ENCODE measurements around the gene ACAA2.

The ACAA2 gene

DNA sequence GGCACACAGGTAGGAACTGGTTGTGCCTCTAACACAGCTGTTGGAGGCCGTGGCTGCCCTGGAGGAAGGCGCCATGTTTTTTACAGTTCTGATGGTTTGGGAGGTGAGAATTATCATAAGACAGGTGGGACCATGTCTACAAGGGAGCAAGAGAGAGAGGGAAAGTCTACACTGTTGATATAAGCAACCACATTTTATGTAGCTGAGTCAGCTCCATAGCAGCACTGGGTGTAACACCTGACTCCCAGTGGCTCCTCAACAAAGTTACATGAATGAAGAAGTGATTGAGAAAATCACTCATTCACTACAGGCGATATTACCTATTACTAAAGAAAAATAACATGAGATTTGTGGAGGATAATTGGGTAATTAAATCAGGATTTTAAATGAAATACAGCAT, 41.3 kb upstream of the ACAA2 start:
- Histone ChIP-seq H3K9ac (ENCODE audit: low read depth in 1 of 2, low read length in 2 of 2) (no peak overlapping the region), H3K4me3 (ENCODE audit: low read length in 2 of 2) (no peak overlapping the region), H3K36me3 (ENCODE audit: control insufficient read depth in 2 of 2, insufficient read depth in 2 of 2, low read length in 2 of 2) (peaks cover 2 to 25% of the 10 kb centered on the region in 2 donors), H3K27ac (ENCODE audit: low read depth in 2 of 2, low read length in 2 of 2) (no peak overlapping the region), H3K4me1 (ENCODE audit: control insufficient read depth in 2 of 2, insufficient read depth in 2 of 2, low read length in 2 of 2) (peaks cover 13 to 33% of the 10 kb centered on the region in 2 donors), H3K27me3 (ENCODE audit: control insufficient read depth in 2 of 2, insufficient read depth in 2 of 2, low read length in 2 of 2) (no peaks in the 10 kb centered on the region), H3K9me3 (ENCODE audit: control insufficient read depth in 2 of 2, low read length in 2 of 2) (no peaks in the 10 kb centered on the region)

DNA sequence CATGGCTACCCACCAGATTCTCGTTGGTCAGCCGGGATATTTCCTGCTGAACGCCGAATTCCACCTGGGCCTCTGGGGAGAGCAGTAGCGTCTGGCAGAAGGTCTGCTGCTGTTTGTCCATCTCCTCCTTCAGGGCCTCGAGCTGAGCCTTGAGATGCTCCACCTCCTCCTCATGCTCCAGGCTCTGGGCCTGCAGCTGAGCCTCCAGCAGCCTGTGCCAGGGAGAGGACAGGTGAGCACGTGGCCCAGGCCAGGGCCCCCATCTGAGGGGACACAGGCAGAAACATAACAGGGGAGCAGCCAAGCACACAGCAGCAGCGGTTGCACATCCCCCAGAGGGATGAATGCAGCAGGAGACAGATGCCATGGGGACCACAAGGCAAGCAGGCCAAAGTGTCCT, 40.1 kb upstream of the ACAA2 start:
- no peak overlapping the region for H3K4me3 ChIP-seq (ENCODE audit: low read length in 2 of 2)
- H3K36me3 ChIP-seq (ENCODE audit: control insufficient read depth in 2 of 2, insufficient read depth in 2 of 2, low read length in 2 of 2), result peaks cover 2 to 25% of the 10 kb centered on the region in 2 donors
- H3K9me3 ChIP-seq (ENCODE audit: control insufficient read depth in 2 of 2, low read length in 2 of 2), result no peaks in the 10 kb centered on the region
- H3K9ac ChIP-seq (ENCODE audit: low read depth in 1 of 2, low read length in 2 of 2), result no peak overlapping the region
- H3K27me3 ChIP-seq (ENCODE audit: control insufficient read depth in 2 of 2, insufficient read depth in 2 of 2, low read length in 2 of 2), result no peaks in the 10 kb centered on the region
- peaks cover 14 to 37% of the 10 kb centered on the region in 2 donors for H3K4me1 ChIP-seq (ENCODE audit: control insufficient read depth in 2 of 2, insufficient read depth in 2 of 2, low read length in 2 of 2)
- no peak overlapping the region for H3K27ac ChIP-seq (ENCODE audit: low read depth in 2 of 2, low read length in 2 of 2)

DNA sequence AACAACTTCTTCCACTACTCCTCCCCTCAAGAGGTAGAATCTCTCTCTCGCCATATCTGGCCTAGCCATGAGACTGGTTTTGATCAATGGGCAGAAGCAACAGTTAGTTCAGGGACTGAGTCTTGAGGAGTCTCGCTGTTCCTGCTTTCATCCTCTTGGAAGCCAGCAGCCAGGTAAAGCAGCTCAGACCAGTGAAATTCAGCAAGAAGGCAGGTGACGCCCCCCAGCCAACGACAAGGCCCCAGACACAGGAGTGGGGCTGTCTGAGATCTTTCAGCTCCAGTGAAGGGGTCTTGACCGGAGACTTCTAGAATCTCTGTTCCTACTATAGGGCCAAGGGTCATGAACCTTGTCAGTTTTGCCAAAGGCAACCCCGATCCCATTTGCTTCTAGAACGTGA, 39.7 kb upstream of the ACAA2 start:
- Histone ChIP-seq H3K36me3 (ENCODE audit: control insufficient read depth in 2 of 2, insufficient read depth in 2 of 2, low read length in 2 of 2) (peaks cover 4 to 26% of the 10 kb centered on the region in 2 donors), H3K4me1 (ENCODE audit: control insufficient read depth in 2 of 2, insufficient read depth in 2 of 2, low read length in 2 of 2) (peaks cover 14 to 34% of the 10 kb centered on the region in 2 donors), H3K27me3 (ENCODE audit: control insufficient read depth in 2 of 2, insufficient read depth in 2 of 2, low read length in 2 of 2) (no peaks in the 10 kb centered on the region), H3K4me3 (ENCODE audit: low read length in 2 of 2) (no peak overlapping the region), H3K9ac (ENCODE audit: low read depth in 1 of 2, low read length in 2 of 2) (no peak overlapping the region), H3K27ac (ENCODE audit: low read depth in 2 of 2, low read length in 2 of 2) (no peak overlapping the region), H3K9me3 (ENCODE audit: control insufficient read depth in 2 of 2, low read length in 2 of 2) (no peaks in the 10 kb centered on the region)

DNA sequence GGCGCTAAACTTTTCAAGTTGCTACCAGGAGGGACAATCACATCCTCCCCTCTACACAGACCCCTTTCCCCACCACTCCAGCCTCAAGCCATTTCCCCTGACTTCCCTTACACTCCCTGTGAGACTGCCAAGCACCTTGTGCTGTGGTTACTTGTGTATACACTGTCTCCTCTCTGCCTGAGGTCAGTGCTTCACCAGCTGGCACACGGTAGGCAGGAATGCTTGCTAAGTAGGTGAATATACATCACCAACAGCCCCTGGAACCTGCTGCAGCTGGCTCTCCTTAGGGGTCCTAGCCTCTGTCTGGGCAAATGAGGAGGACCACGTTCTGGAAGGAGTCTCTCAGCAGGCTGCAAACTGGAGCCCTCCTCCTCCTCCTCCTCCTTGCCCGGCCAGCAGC, 38.3 kb upstream of the ACAA2 start:
- Histone ChIP-seq H3K4me1 (ENCODE audit: control insufficient read depth in 2 of 2, insufficient read depth in 2 of 2, low read length in 2 of 2) (peaks cover 13 to 24% of the 10 kb centered on the region in 2 donors), H3K4me3 (ENCODE audit: low read length in 2 of 2) (no peak overlapping the region), H3K9me3 (ENCODE audit: control insufficient read depth in 2 of 2, low read length in 2 of 2) (no peaks in the 10 kb centered on the region), H3K27ac (ENCODE audit: low read depth in 2 of 2, low read length in 2 of 2) (no peak overlapping the region), H3K27me3 (ENCODE audit: control insufficient read depth in 2 of 2, insufficient read depth in 2 of 2, low read length in 2 of 2) (no peaks in the 10 kb centered on the region), H3K36me3 (ENCODE audit: control insufficient read depth in 2 of 2, insufficient read depth in 2 of 2, low read length in 2 of 2) (peaks cover 10 to 39% of the 10 kb centered on the region in 2 donors), H3K9ac (ENCODE audit: low read depth in 1 of 2, low read length in 2 of 2) (no peak overlapping the region)

DNA sequence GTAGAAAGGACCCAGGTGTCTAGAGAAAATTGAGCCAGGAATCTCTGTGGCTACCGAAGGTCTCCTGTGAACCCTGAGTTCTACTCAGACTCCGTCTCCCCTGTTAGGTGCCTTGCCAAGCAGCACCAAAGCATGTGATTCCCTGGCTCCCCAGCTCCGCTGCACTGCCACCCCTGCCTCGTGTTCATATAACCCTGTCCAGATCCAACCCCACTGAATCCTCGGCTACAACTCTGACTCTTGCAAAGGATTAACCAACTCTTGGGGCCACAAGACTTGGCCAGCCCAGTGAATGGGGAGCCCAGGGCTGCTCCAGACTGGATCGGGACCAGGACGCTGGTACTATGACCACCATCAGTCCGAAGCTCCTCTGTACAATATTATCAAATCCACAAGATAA, 37.3 kb upstream of the ACAA2 start:
- Histone ChIP-seq H3K27ac (ENCODE audit: low read depth in 2 of 2, low read length in 2 of 2) (peak overlapping the region; percentile 86 to 94), H3K9me3 (ENCODE audit: control insufficient read depth in 2 of 2, low read length in 2 of 2) (no peaks in the 10 kb centered on the region), H3K27me3 (ENCODE audit: control insufficient read depth in 2 of 2, insufficient read depth in 2 of 2, low read length in 2 of 2) (no peaks in the 10 kb centered on the region), H3K36me3 (ENCODE audit: control insufficient read depth in 2 of 2, insufficient read depth in 2 of 2, low read length in 2 of 2) (peaks cover 14 to 41% of the 10 kb centered on the region in 2 donors), H3K4me3 (ENCODE audit: low read length in 2 of 2) (no peak overlapping the region), H3K4me1 (ENCODE audit: control insufficient read depth in 2 of 2, insufficient read depth in 2 of 2, low read length in 2 of 2) (peaks cover 16 to 28% of the 10 kb centered on the region in 2 donors), H3K9ac (ENCODE audit: low read depth in 1 of 2, low read length in 2 of 2) (no peak overlapping the region)

DNA sequence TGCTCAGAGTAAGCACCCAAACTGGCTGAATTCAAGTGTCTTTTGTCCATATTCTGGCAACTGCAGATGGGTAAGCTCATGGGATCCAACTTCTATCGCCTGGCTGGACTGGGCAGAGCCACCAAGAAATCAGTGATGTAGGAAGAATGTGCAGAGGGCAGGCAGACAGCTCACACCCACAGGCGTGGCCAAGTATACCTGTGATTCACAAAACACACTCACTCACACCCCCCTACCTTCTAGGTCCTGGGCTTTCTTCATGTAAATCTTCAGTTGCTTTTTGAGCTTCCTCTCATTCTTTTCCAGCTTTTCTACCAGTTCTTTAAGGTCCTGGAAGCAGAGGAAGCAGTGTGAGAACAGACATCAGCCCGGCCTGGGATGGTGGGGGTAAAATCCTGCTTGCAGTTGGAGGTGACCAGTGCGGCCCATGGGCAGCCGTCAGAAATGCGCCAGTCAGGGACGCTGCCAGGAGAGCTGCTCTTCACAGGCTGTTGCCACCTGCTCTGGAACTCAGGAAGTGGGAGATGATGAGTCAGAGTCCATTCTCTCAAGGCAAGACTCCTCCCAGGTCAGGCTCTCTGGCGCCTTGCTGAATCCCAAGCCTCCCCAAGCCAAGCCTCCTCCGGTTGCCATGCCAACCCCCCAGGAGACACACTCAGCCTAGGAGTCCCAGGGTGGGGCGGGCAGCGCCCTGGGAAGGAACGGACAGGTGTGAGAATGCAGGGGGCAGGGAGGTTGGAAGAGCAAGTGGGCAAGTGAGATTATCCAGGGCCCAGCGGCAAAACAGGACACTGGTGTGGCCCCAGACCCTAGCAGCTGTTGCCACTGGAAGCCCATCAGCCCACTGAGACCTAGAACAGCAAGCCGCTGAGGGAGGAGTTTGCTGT, 36.2 kb upstream of the ACAA2 start:
- no peaks in the 10 kb centered on the region for H3K27me3 ChIP-seq (ENCODE audit: control insufficient read depth in 2 of 2, insufficient read depth in 2 of 2, low read length in 2 of 2)
- H3K27ac ChIP-seq (ENCODE audit: low read depth in 2 of 2, low read length in 2 of 2), result peak overlapping the region; percentile 86 to 94
- peaks cover 17 to 47% of the 10 kb centered on the region in 2 donors for H3K36me3 ChIP-seq (ENCODE audit: control insufficient read depth in 2 of 2, insufficient read depth in 2 of 2, low read length in 2 of 2)
- H3K4me3 ChIP-seq (ENCODE audit: low read length in 2 of 2), result peak overlapping the region; percentile 49 to 59
- H3K9me3 ChIP-seq (ENCODE audit: control insufficient read depth in 2 of 2, low read length in 2 of 2), result no peaks in the 10 kb centered on the region
- H3K9ac ChIP-seq (ENCODE audit: low read depth in 1 of 2, low read length in 2 of 2), result peak overlapping the region in 1 of 2 donors; percentile 53
- H3K4me1 ChIP-seq (ENCODE audit: control insufficient read depth in 2 of 2, insufficient read depth in 2 of 2, low read length in 2 of 2), result peaks cover 16 to 28% of the 10 kb centered on the region in 2 donors

DNA sequence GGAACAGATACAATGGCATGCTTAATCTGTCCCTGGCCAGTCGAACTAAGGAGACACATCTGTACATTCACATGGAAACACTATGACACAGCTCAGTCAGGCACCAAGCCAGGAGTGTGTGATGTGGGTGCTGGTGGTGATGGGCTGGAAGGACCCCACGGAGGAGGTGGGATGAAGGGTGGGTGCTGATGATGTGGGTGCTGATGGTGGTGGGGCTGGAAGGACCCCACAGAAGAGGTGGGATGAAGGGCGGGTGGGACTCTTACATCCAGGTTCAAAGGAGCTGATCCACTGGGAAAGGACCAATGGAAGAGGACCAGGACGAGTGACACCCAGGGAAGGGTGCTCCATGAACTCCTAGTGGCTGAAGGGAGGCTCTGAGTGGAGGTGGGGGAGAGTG, 34.8 kb upstream of the ACAA2 start:
- Histone ChIP-seq H3K27ac (ENCODE audit: low read depth in 2 of 2, low read length in 2 of 2) (peak overlapping the region in 1 of 2 donors; percentile 86), H3K36me3 (ENCODE audit: control insufficient read depth in 2 of 2, insufficient read depth in 2 of 2, low read length in 2 of 2) (peaks cover 19 to 50% of the 10 kb centered on the region in 2 donors), H3K9me3 (ENCODE audit: control insufficient read depth in 2 of 2, low read length in 2 of 2) (no peaks in the 10 kb centered on the region), H3K9ac (ENCODE audit: low read depth in 1 of 2, low read length in 2 of 2) (no peak overlapping the region), H3K4me3 (ENCODE audit: low read length in 2 of 2) (no peak overlapping the region), H3K27me3 (ENCODE audit: control insufficient read depth in 2 of 2, insufficient read depth in 2 of 2, low read length in 2 of 2) (no peaks in the 10 kb centered on the region), H3K4me1 (ENCODE audit: control insufficient read depth in 2 of 2, insufficient read depth in 2 of 2, low read length in 2 of 2) (peaks cover 16 to 28% of the 10 kb centered on the region in 2 donors)

DNA sequence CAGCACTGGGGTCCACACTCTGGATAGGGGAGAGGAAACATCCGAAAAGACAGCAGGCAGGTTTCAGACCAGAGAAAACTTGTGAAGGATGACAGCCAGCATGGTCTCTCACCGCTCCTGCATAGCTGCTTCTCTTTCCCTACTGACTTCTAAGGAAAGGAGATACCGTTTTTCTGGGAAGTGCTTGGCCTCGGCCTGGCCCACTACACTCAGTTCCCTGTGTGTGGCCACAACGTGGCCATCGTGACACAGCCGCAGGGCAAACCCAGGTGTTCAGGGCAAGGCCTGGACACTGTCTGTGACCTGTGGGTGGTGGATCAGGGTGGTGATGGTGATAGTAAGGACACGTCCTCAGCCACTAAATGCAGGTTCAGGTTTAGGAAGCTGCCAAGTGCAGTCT, 34.2 kb upstream of the ACAA2 start:
- Histone ChIP-seq H3K27ac (ENCODE audit: low read depth in 2 of 2, low read length in 2 of 2) (no peak overlapping the region), H3K4me1 (ENCODE audit: control insufficient read depth in 2 of 2, insufficient read depth in 2 of 2, low read length in 2 of 2) (peaks cover 16 to 28% of the 10 kb centered on the region in 2 donors), H3K36me3 (ENCODE audit: control insufficient read depth in 2 of 2, insufficient read depth in 2 of 2, low read length in 2 of 2) (peaks cover 24 to 55% of the 10 kb centered on the region in 2 donors), H3K27me3 (ENCODE audit: control insufficient read depth in 2 of 2, insufficient read depth in 2 of 2, low read length in 2 of 2) (no peaks in the 10 kb centered on the region), H3K9me3 (ENCODE audit: control insufficient read depth in 2 of 2, low read length in 2 of 2) (no peaks in the 10 kb centered on the region), H3K9ac (ENCODE audit: low read depth in 1 of 2, low read length in 2 of 2) (no peak overlapping the region), H3K4me3 (ENCODE audit: low read length in 2 of 2) (no peak overlapping the region)

DNA sequence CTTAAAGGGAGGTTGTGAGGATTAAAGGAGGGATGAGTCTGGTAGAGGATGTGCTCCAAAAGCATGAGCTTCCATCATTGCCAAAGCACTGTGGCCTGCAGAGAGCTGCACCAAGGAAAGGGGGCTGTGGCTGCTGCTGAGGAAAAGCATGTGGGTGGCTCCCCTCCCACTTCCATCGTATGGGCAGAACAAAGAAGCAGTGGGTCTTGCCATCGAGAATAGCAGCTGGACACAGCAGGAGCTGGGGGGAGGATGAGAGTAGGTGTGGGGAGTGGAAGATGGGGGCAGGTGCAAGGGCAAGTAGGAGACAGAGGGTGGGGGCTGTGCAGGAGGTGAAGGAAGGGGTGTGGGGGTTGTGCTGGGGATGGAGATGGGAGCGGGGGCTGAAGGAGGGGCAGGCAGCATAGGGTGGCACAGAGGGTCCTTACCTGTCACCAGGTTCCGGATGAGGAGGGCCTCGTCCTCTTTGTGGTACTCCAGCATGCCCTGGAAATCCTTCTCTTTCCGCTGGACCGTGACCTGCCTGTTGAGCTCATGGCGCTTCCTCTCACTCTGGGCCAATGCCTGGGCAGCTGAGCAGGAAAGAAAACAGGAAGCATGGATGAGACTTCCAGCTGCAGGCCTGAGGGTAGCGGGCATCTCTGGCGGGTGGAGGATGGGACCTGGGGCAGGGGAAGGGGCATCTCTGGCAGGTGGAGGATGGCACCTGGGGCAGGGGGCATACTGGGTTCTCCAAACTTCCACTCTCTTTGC, 33.6 kb upstream of the ACAA2 start:
- Histone ChIP-seq H3K36me3 (ENCODE audit: control insufficient read depth in 2 of 2, insufficient read depth in 2 of 2, low read length in 2 of 2) (peaks cover 27 to 50% of the 10 kb centered on the region in 2 donors), H3K9me3 (ENCODE audit: control insufficient read depth in 2 of 2, low read length in 2 of 2) (no peaks in the 10 kb centered on the region), H3K27me3 (ENCODE audit: control insufficient read depth in 2 of 2, insufficient read depth in 2 of 2, low read length in 2 of 2) (no peaks in the 10 kb centered on the region), H3K4me1 (ENCODE audit: control insufficient read depth in 2 of 2, insufficient read depth in 2 of 2, low read length in 2 of 2) (peaks cover 16 to 28% of the 10 kb centered on the region in 2 donors), H3K9ac (ENCODE audit: low read depth in 1 of 2, low read length in 2 of 2) (no peak overlapping the region), H3K27ac (ENCODE audit: low read depth in 2 of 2, low read length in 2 of 2) (no peak overlapping the region), H3K4me3 (ENCODE audit: low read length in 2 of 2) (no peak overlapping the region)

DNA sequence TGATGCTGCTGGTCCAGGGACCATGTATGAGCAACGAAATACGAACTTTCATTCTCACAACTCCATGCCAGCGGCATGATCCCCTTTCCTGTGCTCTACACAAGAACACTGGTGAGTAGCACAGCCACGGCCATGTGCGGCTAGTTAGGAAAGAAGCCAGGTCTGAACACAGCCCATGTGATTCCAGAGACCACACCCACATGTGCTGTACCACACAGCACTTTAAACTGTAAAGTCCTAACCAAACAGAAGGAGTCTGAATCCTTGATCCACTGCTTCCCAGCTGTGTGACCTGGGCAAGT, 33.0 kb upstream of the ACAA2 start:
- H3K27me3 ChIP-seq (ENCODE audit: control insufficient read depth in 2 of 2, insufficient read depth in 2 of 2, low read length in 2 of 2), result no peaks in the 10 kb centered on the region
- no peaks in the 10 kb centered on the region for H3K9me3 ChIP-seq (ENCODE audit: control insufficient read depth in 2 of 2, low read length in 2 of 2)
- H3K9ac ChIP-seq (ENCODE audit: low read depth in 1 of 2, low read length in 2 of 2), result no peak overlapping the region
- peaks cover 16 to 28% of the 10 kb centered on the region in 2 donors for H3K4me1 ChIP-seq (ENCODE audit: control insufficient read depth in 2 of 2, insufficient read depth in 2 of 2, low read length in 2 of 2)
- no peak overlapping the region for H3K27ac ChIP-seq (ENCODE audit: low read depth in 2 of 2, low read length in 2 of 2)
- no peak overlapping the region for H3K4me3 ChIP-seq (ENCODE audit: low read length in 2 of 2)
- H3K36me3 ChIP-seq (ENCODE audit: control insufficient read depth in 2 of 2, insufficient read depth in 2 of 2, low read length in 2 of 2), result peaks cover 27 to 50% of the 10 kb centered on the region in 2 donors
